G401 (cell line): ENCODE data around the gene UNC119B. TPM values are rescaled to one million over a fixed set of nuclear protein-coding genes. Genes with fewer than 3 reads are reported as not detected.

ENCODE experiments used
- DNase-seq: peaks from one replicate; pipeline ENCODE4 v3.0.0-alpha.2; 2015; ENCODE audit warnings: low spot score
- in situ Hi-C: cut with HindIII; loops from 2 replicates; pipeline ENCODE4 v1.10.0; 2016; ENCODE audit warnings: low sequenced_read_pairs, mixed read lengths
- total RNA-seq: library from RNA; depleted of rRNA; stranded (reverse); fragments of >200 nt; shearing (Covaris generic); gene quantifications from 2 replicates; pipeline ENCODE4 v1.2.3, GENCODE V29; 2014

UNC119B gene
- total RNA-seq, 1 experiment from 2014 or later: 53.8 TPM

GRCh38 chr12:120735181-120735580, 24.9 kb downstream of the UNC119B start:
- DNase-seq: no peak
- in situ Hi-C loops: no loop called here

GRCh38 chr12:120736404-120737331, 26.4 kb downstream of the UNC119B start:
- DNase-seq: no peak

GRCh38 chr12:120737557-120738251, 27.4 kb downstream of the UNC119B start:
- in situ Hi-C loops: no loop called here
- DNase-seq: no peak

More at GRCh38 chr12:120736404-120737331, 26.4 kb downstream of the UNC119B start:
- in situ Hi-C loops: no loop called here

- in situ Hi-C loops: no loop called here
- DNase-seq: no peak
These were observed 28.2 kb downstream of the UNC119B start for GRCh38 chr12:120738252-120739030.

GRCh38 chr12:120739031-120739762, 28.9 kb downstream of the UNC119B start:
- no peak for DNase-seq

GRCh38 chr12:120739821-120740613, 29.8 kb downstream of the UNC119B start:
- in situ Hi-C loops: no loop called here
- DNase-seq: no peak

More at GRCh38 chr12:120739031-120739762, 28.9 kb downstream of the UNC119B start:
- in situ Hi-C loops: no loop called here

GRCh38 chr12:120740871-120741270, 30.6 kb downstream of the UNC119B start:
- no peak for DNase-seq
- in situ Hi-C loops: no loop called here

GRCh38 chr12:120741476-120742421, 31.5 kb downstream of the UNC119B start:
- no peak for DNase-seq
- in situ Hi-C loops: no loop called here

- in situ Hi-C loops: no loop called here
- no peak for DNase-seq
These were observed 34.8 kb downstream of the UNC119B start for GRCh38 chr12:120744922-120745493.

- in situ Hi-C loops: no loop called here
These were observed 38.0 kb downstream of the UNC119B start for GRCh38 chr12:120748242-120748641.

GRCh38 chr12:120749256-120749655, 39.0 kb downstream of the UNC119B start:
- DNase-seq: no peak
- in situ Hi-C loops: no loop called here

More at GRCh38 chr12:120748242-120748641, 38.0 kb downstream of the UNC119B start:
- no peak for DNase-seq

- DNase-seq: no peak
- in situ Hi-C loops: no loop called here
These were observed 40.5 kb downstream of the UNC119B start for GRCh38 chr12:120750806-120751205.

GRCh38 chr12:120751389-120751788, 41.1 kb downstream of the UNC119B start:
- in situ Hi-C loops: no loop called here
- no peak for DNase-seq

GRCh38 chr12:120754792-120755191, 44.5 kb downstream of the UNC119B start:
- in situ Hi-C loops: no loop called here
- DNase-seq: no peak

- in situ Hi-C loops: no loop called here
- no peak for DNase-seq
These were observed 45.0 kb downstream of the UNC119B start for GRCh38 chr12:120755269-120755668.

- no peak for DNase-seq
- in situ Hi-C loops: no loop called here
These were observed 47.0 kb downstream of the UNC119B start for GRCh38 chr12:120757226-120757742.
